Heart left ventricle (tissue), 13 donors: Measurements from ENCODE around the gene ANXA4.

ENCODE experiments used
- CTCF ChIP-seq, 12 donors: fragments of 200-600 bp; sonication (generic) in 4 of 12; IDR thresholded peaks; one replicate each; pipeline versions ENCODE4 v1.5.0 to v1.8.0; 2018 to 2022; ENCODE audit warnings: antibody characterized with exemption in 12 of 12, mild to moderate bottlenecking in 5 of 12
- POLR2A ChIP-seq, 2 donors: fragments of 450-650 bp; IDR thresholded peaks; one replicate each; pipeline ENCODE4 v1.6.1; 2017; ENCODE audit warnings: antibody characterized with exemption in 2 of 2, mild to moderate bottlenecking in 2 of 2, moderate library complexity in 2 of 2
- donor health status: ischemic (EF 13 %, LVEDD 7.1; RV severe dilation, severe dysfunction).
- donor health status: DM: no; HTN: yes; CAD: no.
- donor health status: DM: no; HTN: no; CAD: no.
- donor health status: ischemic (EF 25% LVEDD 6.9; RV normal size, moderate dysfunction).
- donor health status: ischemic (EF 25% LVEDD 5.7; RV mildly dilated, moderate dysfunction).
- donor health status: ischemic (EF 35%, LVEDD 5.7; RV mildly dilated, moderate dysfunction).
- donor health status: nonischemic (EF 11% LVEDD 7.7; RV severe dilation, severe dysfunction).
- donor health status: DM: yes; HTN: yes; CAD: no.
- donor health status: PGD.
- donor health status: ischemic (EF 29% LVEDD 5.4; RV normal size, mild dysfunction).
- donor health status: nonischemic (EF 23%, LVEDD 6.1; RV moderate dilation, normal function).

DNA sequence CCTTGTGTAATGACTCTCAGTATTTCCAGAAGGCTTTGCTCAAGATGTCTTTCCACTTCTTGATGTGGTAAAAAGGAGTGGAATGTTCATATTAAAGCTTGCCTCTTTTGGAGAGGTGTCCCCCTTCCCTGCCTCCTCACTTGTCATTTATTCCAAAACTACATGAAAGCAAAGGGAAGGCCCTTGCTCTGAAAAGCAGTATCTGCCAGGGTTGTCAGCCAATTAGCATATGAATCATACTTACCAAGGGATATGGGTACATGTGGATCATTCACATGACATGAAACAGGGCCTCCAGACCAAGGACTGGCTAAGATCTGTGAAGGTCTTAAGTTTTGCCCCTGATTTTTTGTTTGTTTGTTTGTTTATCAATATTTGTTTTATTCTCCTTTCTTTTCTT is 31.3 kb downstream of the ANXA4 start:
- TF ChIP-seq CTCF (IDR thresholded peaks at IDR 0.05) (no peak), POLR2A (IDR thresholded peaks at IDR 0.05) (no peak)
